ENCODE data around the gene TOX3.

Gene TOX3

DNA sequence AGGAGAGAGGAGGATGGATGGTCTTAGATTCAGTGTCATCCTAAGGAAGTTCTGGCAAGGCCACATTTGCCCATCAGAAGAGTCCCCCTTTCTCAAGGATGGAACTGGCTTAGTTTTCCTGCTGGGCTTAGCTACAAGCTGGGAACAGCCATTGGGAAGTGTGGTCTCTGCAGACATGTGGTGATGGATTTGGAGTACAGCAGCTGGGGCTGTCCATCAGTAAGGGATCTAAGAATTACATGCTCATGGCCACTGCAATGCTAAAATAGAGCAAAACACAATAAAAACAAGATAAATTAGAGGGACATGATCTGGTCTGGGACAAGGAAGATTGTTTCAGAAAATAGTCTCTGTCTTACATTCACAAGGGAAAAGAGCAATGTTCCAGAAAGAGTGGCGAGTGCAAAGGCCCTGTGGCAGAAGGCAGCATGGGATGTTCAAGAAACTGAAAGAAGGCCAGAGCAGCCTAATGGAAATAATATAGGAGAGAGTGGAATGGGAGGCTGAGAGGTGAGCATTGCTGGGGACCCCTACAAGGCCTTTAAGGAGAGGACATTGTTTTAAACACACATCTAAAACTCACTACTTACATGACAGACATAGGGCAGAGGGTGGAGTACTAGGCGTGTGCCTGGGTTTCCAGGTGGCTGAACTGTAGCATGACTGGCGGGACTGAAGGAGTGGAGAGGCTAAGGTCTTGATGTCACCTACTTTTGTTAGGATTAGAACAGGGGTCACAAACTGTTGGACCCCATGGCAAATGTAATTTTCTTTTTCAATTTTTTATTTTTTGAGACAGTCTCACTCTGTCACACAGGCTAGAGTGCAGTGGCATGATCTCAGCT, 17.0 kb upstream of the TOX3 start:
- no peak for DNase-seq

DNA sequence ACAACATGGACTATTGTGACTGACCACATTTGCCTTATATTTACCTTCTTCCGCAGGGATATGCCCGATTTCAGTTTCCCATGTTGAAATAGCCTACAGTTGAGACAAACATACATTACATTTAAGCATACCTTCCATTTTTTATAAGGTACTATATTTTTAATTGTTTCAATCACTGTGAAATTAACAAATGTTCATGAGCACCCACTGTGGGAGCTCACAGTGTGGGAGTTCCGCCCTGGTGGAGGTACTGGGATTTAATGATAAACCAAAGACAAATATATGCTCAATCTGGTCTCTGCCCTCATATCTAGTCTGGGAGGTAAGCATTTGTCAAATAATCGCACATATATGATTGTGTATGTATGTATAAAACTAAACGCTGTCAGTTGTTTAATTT, 15.8 kb upstream of the TOX3 start:
- no peak for DNase-seq

DNA sequence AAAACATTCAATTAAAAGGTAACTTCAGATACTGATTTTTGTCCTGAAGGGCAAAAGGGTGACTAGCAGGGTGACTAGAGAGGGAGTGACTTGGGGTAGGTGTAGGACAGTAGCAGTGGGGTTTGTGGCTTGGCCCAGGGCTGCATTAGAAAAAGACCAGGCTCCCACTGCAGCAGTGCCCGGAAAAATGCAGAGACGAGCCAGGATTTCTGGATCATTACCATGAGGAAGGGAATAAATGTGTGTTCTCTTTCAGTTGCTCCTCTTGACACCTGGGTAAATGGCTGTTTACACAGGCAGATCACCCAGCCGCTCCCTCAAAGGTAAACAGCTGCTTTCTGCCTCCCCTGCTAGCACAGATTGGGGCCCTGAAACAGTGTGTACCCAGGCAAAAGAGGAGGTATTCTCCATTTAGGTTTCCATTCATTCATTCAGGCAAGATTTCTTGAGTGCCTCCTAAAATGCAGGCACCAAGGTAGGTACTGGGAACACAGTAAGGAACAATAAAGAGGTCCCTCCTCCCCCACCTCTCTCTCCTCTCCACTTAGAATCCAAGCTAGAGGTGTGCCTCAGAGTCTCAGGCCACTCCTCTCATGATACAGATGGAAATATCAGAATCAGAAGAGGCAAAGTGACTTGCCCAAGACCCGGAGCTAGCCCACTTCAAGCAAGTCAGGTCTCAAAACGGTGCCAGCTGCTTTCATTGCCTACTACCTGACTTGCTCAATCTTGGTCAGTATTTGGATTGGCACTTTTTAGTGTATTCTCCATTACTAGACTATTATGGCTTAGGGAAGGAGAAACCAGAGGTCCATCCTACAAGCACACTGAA, 15.2 kb upstream of the TOX3 start:
- DNase-seq, result no peak

DNA sequence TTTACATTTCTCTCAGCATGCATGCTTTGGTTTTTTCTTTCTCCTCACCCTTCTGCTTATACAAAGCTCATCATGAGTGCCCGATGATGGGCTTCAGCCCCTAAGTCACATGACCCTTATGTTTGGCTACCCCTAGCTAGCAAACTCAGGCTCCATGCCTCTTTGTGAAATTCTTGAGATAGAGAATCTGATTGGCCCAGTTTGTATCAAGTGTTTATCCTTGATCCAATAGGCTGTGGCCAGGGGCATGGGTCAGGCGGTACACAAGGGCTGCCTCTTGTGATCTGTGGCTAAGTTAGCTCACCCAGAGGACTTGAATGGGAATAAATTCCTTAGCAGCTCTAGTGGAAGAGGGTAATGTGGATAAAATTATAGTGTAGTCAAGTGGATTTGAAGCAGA, 11.5 kb upstream of the TOX3 start:
- DNase-seq, result no peak

DNA sequence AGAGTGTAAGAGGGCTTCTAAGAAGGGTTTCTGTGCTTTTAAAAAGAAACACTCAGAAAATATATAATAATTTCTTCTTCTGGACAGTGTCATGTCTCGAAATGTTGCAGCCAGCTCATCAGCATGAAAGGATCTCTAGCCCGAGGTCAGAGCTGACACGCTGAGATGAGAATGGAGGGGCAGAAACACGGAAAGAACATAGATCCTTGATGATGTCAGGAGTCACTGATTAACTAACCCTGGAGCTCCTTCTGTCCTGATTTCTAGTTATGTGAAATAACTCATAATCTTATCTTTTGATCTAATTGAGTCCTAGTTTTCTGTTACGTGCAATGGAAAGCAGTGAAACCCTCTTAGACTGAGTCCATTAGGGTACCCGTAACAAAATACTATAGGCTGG, 10.3 kb upstream of the TOX3 start:
- DNase-seq, result no peak

DNA sequence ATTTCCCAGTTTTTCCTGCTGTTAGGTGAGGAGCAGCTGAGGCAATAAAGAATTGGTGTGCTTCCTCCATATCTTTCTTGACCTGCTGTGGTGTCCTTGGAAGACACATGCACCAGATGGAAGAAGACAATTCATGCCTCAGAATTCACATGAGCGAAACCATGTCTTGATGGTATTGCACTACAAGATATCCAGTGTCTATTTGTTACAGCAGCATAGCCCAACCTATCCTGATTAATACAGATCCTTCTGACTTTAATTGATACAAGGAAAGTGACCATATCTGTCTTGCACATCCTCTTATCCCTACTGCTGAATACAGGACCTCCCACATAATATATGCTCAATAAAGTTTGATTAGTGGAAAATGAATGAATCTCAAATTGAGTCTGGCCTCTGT, 9.1 kb upstream of the TOX3 start:
- DNase-seq, result no peak

DNA sequence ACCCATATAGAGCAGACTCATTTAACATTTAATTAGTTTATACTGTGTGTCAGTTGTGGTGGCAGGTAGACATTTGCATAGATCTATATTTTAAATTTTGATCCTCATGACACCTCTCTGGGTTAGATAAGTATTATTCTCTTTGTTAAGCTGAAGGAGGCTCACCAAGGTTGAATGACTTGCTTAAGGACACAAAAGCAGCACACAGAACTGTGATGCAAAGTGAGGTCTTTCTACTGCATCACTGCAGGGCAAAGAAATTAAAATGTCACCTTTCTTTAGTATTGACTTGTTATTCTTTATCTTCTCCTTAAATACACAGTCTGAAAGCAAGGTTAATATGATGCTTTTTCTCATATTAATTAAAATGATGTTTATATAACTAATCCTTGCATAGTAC, 8.6 kb upstream of the TOX3 start:
- no peak for DNase-seq

DNA sequence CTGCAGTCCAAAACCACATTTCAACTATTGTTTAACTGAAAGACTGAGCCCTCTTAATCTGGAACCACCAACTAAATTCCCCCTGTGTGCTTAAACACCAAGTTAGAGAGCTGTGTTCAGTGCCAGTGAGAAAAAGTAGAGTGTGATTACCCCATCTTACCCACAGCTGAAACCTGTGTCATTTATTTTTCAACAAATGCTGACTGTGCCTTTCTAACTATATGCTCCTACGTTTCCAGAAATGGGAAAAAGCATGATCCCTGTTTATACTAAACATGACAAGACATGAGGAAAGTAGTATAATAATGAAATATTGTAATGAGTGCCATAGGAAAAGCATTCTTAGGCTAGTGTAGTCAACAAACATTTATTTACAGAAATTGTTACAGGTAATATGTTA, 7.4 kb upstream of the TOX3 start:
- DNase-seq, result no peak

DNA sequence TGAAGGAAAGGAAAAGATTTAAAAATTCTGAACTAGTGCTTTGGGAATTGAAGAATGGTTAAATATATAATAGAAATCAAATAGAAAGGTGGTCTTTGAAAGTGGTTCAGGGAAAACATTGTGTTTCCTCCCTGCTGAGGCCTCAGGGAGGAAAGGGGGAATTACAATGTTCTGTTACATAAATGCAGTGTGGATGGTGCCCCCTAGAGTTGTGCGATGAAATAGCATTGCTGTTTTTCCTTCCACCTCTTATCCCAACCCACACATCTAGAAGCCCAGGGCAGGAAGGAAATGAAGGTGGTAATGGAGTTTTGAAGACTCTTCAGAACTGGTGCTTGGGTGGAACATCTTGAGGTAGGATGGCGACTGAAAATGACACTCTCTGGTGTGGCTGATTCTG, 6.4 kb upstream of the TOX3 start:
- peak; percentile 10 for DNase-seq

DNA sequence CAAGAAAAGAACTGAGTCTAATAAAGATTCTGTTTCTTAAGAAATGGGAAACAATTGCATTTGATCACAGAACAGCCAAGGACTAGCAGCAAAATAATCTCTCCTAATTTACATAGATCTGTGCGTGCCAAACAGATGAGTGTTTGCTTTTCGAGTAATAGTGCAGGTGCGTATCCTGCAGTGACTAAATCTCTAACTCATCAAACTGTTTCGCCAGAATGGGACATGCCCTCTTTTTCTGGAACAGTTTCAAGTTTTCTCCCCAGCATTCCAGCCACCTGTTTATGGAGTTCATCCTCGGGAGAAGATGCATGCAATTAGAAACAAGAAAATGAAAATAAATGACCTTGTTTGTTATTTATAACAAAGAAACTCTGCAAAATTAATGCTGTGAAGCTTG, 5.7 kb upstream of the TOX3 start:
- no peak for DNase-seq

DNA sequence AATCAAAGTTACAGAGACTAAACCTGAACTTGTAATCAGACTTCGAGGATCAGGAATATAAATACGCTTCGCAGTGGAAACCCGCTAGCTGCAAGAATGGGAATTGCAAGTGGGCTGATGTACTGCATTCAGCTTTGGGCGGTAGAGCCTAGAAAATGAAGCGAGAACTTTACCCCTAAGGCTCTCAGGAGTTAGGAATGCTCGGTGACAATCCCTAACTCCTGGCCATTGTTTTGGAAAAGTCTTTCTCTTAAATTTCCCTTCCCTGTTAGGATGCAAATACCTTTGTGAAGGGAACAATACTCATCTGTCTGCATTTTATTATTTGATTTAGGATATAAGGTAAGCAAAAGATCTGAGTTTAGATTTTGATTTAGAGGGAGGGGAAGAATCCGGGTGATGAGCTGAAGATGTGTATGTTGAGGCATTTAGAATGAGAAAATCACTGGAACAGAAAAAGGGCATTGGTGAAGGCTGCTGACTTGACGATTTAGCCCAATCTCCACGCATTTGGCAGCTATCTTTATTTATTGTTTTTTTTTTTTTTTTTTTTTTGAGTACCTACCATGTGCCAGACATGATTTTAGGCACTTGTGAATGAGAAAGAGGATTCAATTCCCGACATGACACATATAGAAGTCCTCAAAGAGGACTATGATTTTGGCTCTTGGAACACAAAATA, 2.2 kb upstream of the TOX3 start:
- DNase-seq, result no peak

DNA sequence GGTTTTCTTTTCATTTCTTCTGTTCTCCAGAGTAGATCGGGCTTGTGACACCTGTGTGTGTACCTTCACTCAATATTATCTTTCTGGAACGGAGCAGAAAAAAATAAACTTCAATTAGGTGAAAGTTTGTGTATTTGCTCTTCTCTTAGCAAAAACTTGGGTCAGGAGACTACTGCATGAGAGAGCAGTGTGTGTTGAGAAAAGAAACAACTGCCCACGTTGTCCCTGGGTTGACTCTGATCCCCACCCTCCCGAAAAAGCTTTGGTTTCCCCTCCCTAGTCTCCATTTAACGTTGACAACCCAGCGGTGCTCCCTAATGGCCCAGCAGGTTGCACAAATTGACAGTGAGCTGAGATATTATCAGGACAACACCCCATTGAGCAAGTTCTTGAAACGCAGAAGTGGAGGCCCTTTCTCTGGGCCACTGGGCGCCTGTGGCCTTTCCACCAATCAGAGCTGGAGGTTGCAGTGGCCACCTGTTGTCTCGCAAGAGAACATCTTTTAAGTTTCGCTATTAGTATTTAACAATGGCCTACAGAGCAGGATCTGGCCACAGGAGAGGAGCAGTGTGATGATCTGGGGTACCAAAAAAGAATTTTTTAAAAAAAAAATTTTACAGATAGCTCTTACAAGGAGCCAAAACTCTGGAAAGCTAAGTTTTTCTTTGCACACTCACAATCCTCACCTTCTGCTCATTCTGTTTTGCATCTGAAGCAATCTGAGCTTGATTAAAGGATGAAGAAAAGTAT, 1.5 kb upstream of the TOX3 start:
- DNase-seq, result no peak

DNA sequence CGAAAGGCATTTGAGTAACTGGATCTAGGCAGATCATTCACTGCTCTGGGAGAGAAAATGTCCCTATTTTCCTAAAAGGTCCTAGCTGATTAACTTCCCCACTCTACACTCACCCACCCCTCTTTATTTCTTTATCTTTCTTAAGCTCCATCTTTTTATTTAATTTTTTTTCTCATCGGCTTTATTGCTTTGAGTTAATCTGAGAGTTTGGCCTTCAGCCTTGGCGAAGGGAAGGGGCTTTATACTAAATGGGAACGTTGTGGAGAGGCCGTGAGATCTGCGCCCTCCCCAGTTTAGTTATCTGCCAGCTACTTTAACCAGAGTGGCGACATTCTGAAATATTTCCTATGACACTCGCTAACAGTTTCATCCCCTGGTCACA, 882 bp upstream of the TOX3 start:
- no peak for DNase-seq

DNA sequence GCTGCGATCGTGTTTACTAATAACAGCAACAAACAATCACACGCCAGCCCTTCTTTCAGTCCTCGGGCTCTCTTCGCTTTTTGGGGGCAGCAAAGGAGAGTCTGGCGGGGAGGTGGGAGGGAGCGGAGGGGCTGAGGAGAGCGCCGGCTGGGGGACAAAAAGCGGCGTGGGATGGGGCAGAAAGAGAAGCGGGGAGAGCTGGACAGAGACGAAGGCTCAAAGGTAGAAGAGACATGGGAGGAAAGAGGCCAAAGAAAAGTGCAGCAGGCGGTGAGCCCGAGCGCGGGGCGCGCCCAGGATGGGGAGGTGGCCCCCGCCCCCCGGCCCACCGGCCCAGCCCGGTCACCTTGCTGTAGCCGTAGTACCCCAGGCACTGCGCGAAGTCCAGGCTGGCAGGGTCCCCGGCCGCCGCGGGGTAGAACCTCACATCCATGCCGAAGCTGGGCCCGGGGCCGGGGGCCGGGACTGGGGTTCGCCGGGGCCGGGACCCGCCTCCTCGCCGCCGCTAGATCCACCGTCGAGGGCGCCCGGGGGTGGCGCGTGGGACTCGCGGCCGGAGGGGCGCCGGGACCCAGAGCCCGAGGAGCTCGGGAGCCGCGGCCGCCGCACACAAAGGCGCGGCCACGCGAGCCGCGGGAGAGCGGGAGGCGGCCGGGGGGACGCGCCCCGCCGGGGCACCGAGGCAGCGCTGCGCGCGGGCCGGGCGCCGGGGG, 496 bp downstream of the TOX3 start:
- no peak for DNase-seq

DNA sequence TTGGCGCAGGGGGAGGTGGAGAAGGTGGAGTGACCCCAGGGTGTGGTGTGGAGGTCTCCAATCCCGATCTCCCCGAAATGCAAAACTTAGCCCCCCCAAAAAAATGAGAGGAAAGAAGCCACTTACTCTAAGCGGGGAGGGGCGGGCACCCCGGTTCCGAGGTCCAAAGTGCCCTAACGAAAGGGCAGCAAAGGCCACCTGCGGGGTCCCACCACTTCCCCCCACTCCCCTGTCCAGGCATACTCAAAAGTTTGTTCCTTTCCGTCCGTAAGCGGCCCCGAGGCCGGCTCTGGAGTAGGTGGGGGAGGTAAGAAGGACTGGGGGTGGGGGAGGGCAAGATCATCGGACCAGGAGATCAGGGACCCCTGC, 1.1 kb downstream of the TOX3 start:
- DNase-seq, result no peak

DNA sequence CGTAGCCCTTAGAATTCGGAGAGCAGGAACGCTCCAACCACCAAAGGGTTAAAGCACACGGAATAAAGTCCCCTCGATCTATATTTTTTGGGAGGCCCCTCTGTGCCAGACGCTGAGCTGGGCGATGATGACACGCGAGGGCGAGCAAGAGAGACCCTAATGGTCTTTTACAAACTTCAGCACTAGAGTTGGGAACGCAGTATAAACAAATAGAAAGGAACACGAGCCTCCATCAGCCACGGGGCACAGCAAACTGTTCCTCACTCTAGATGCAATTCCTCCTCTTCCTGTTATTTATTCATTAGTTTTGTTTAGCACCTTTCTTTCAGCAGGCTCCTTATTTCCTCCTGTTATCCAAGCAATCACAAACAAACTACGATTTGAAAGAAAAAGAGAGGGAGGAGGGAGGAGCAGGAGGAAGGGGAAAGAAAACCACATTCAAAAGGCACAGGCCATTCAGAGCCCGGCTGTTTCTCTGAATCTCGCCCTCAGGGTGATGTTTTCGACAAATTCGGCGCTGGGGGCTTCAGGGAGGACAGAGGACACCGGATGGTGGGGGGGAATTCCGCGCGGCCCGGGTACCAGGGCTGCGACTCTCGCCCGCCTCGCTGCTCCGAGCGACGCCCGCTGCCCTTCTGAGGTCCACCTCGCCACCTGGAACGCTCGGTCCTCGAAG, 1.6 kb downstream of the TOX3 start:
- DNase-seq, result no peak

DNA sequence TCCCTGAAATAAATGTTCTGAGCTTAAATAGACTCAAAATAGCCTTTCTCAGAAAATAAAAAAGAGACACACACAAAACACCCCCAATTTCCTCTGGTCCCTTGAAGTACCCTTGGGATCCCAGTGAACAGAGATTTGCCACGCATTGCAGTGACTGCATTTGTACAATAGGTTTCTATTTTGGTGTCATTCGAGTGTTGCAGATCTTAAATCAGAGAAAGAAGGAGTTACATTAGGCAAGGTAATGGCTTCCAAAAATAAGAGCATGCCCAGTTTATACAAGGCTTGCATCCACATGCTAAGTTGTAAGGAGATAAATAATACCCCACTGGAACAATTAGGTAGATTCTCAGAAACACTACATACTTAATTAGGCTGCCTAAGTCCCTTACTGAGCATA, 2.2 kb downstream of the TOX3 start:
- DNase-seq, result no peak

DNA sequence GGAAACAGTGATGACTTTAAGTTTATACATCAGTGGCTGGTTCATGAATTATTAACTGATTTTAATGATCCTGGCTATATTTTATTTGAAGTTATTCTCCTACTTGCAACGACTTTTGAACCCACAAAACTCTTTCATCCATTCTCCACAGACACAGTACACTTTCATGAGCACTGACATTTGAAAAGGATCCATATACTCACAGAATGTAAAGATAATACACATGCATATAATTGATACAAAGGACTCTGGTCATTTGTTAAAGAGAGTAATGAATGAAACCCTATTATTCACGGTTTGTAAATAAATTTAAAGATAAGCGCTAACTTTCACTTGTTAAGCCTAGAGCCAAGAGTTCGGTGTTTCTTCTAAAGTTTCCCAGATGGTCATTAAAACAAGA, 3.3 kb downstream of the TOX3 start:
- DNase-seq, result no peak

DNA sequence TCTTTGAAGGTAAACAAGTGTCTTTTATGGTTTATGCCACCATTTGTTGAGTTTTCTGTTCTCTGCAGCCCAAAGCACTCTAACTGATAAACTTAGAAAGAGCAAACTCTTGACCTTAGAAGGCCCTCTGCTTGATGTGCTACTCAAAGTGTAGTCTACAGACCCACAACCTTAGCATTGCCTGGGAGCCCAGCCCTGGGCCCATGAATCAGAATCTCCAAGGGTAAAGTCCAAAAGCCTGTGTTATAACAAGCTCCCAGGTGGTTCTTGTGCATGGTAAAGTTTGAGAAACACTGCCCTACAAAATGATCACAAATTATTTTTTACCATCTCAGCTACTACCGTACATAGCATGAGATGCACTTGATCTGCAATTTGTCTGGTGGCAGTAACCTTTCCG, 6.0 kb downstream of the TOX3 start:
- no peak for DNase-seq

DNA sequence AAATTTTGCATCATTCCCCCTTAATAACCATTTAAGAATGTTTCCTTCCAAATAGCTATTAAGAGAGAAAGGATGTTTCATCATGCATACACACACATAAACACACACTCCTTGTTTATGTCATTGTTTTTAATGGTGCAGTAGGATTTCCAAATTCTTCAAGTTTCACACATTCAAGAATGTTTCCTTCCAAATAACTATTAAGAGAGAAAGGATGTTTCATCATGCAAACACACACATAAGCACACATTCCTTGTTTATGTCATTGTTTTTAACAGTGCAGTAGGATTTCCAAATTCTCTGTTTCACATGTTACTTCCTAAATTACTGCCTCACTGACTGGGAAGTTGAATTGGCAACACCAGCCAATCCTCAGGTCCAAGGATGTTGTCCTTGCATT, 7.8 kb downstream of the TOX3 start:
- DNase-seq, result no peak

DNA sequence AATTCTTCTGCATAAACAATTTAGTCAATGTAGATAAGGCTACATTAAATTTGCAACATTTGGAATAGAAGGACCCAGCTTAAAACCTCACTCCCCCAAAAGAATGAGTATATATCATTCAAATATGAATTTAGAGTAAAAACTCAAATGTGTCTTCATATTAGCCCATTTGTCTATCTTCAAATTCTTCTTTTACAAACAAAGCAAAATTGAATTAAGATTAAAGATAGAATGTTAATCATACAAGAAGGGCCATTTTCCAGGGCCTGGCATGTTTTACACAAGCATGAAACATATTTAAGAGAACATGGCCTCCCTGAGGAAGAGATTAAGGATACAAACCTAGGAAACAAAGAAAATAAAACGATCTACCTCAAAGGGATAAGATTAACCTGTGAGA, 8.4 kb downstream of the TOX3 start:
- DNase-seq, result no peak

DNA sequence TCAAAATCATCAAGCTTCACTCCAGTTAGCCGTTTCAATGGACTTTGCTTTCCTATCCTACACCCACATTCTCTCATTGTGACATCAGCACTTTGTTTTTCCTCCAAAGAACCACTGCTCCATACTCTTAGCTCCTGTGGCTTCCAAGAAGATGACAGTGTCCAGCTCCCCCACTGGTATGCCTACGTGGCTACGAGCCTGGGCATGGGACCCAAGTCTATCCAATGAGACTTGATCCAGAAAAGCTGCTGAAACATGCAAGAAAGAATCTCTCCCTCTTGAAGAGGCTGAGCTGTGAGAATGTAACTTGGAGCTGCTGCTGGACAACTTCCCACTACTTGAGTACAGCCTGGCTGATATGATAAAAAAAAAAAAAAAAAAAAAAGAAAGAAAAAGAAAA, 9.4 kb downstream of the TOX3 start:
- DNase-seq, result no peak
